Calu3 (cell line): Measurements from ENCODE around the gene GPLD1. TPM values are rescaled to one million over a fixed set of nuclear protein-coding genes. Genes with fewer than 3 reads are reported as not detected.

Experiments used
- BruUV-seq: library from RNA; stranded (reverse); fragments of 400-500 nt; replicated peaks from 2 replicates; lab custom pipeline; 2021; lab: Mats Ljungman, UMichigan
- CTCF ChIA-PET: fragments of 300-600 bp; sonication (Branson Sonifier 250); formaldehyde crosslinking; loops from one replicate; lab custom pipeline; 2022; ENCODE audit warnings: antibody characterized with exemption; lab: Charles Lee
- DNase-seq: peaks from one replicate; pipeline ENCODE4 v3.0.0; 2022
- H3K27ac Mint-ChIP-seq: one replicate; pipeline ENCODE4 v1.8.0; 2022; ENCODE audit warnings: mixed read lengths; ENCODE audit not compliant: unreplicated experiment
- H3K27me3 Mint-ChIP-seq: one replicate; pipeline ENCODE4 v1.8.0; 2022; ENCODE audit warnings: mixed read lengths; ENCODE audit not compliant: unreplicated experiment
- H3K36me3 Mint-ChIP-seq: one replicate; pipeline ENCODE4 v1.8.0; 2022; ENCODE audit warnings: mild to moderate bottlenecking, moderate library complexity, mixed read lengths; ENCODE audit not compliant: insufficient read depth, unreplicated experiment
- H3K4me1 Mint-ChIP-seq: one replicate; pipeline ENCODE4 v1.8.0; 2022; ENCODE audit warnings: mild to moderate bottlenecking, low read depth, mixed read lengths; ENCODE audit not compliant: unreplicated experiment
- H3K4me3 Mint-ChIP-seq: one replicate; pipeline ENCODE4 v1.8.0; 2022; ENCODE audit warnings: mild to moderate bottlenecking, low read depth, moderate library complexity, mixed read lengths; ENCODE audit not compliant: unreplicated experiment
- H3K9me3 Mint-ChIP-seq: one replicate; pipeline ENCODE4 v1.8.0; 2022; ENCODE audit warnings: low read depth, mixed read lengths; ENCODE audit not compliant: unreplicated experiment
- CTCF ChIP-seq: fragments of 200-600 bp; IDR thresholded peaks from one replicate; pipeline ENCODE4 v1.8.0; 2022; ENCODE audit warnings: antibody characterized with exemption; ENCODE audit not compliant: unreplicated experiment
- intact Hi-C: fragments of 100-400 bp; cut with micrococcal nuclease; formaldehyde crosslinking; loops from one replicate; pipeline ENCODE4 v1.10.0; 2022; ENCODE audit not compliant: unreplicated experiment
- total RNA-seq: library from RNA; stranded (reverse); gene quantifications from 2 replicates; pipeline ENCODE4 v1.2.3, GENCODE V29; 2022

The GPLD1 gene
- total RNA-seq, 1 experiment from 2014 or later: 3.5 TPM

GRCh38 chr6:24535210-24535609 lies 45.8 kb upstream of the GPLD1 start:
- TF ChIP-seq CTCF: no peak
- Mint-ChIP-seq H3K9me3 (no peaks in the 10 kb centered on the region), H3K4me3 (no peak overlapping the region), H3K27ac (no peak overlapping the region), H3K27me3 (no peaks in the 10 kb centered on the region), H3K4me1 (no peaks in the 10 kb centered on the region), H3K36me3 (no peaks in the 10 kb centered on the region)
- DNase-seq: no peak
- CTCF ChIA-PET: no interaction called here
- BruUV-seq: no TSS peak
- intact Hi-C loops: no loop called here

- intact Hi-C loops: no loop called here
- no peak for DNase-seq
- no peak overlapping the region for H3K4me3 Mint-ChIP-seq
- no peaks in the 10 kb centered on the region for H3K4me1 Mint-ChIP-seq
- no peaks in the 10 kb centered on the region for H3K9me3 Mint-ChIP-seq
- no peak for TF ChIP-seq CTCF
- no peaks in the 10 kb centered on the region for H3K36me3 Mint-ChIP-seq
- CTCF ChIA-PET: interaction anchor here (0.6 kb wide), 1 partner anchor 566 kb away, joined by 5 read pairs; no protein-coding TSS in a partner anchor
- H3K27ac Mint-ChIP-seq: no peak overlapping the region
- no TSS peak for BruUV-seq
- H3K27me3 Mint-ChIP-seq: no peaks in the 10 kb centered on the region
Observed at GRCh38 chr6:24534329-24534728, 45.0 kb upstream of the GPLD1 start.

GRCh38 chr6:24529985-24530384 lies 40.6 kb upstream of the GPLD1 start:
- CTCF ChIA-PET: interaction anchor here (0.6 kb wide), 2 partner anchors 151 to 461 kb away, joined by 3 to 4 read pairs; no protein-coding TSS in a partner anchor

GRCh38 chr6:24524805-24525204 lies 35.4 kb upstream of the GPLD1 start:
- H3K9me3 Mint-ChIP-seq: no peaks in the 10 kb centered on the region
- H3K36me3 Mint-ChIP-seq: no peaks in the 10 kb centered on the region
- peak; percentile 60 for DNase-seq
- intact Hi-C loops: loop anchor here (1.0 to 5.0 kb wide), 5 partner anchors 56 to 546 kb away; no protein-coding TSS in a partner anchor
- CTCF ChIA-PET: interaction anchor here (0.7 to 1.7 kb wide), 4 partner anchors 51 to 574 kb away, joined by 4 to 7 read pairs (median 6); no protein-coding TSS in a partner anchor
- no TSS peak for BruUV-seq
- H3K4me1 Mint-ChIP-seq: peaks cover 16% of the 10 kb centered on the region
- TF ChIP-seq CTCF: peak; percentile 77
- H3K4me3 Mint-ChIP-seq: no peak overlapping the region
- no peak overlapping the region for H3K27ac Mint-ChIP-seq
- no peaks in the 10 kb centered on the region for H3K27me3 Mint-ChIP-seq

More at GRCh38 chr6:24529985-24530384, 40.6 kb upstream of the GPLD1 start:
- BruUV-seq: no TSS peak
- no peaks in the 10 kb centered on the region for H3K36me3 Mint-ChIP-seq
- H3K27me3 Mint-ChIP-seq: no peaks in the 10 kb centered on the region
- no peaks in the 10 kb centered on the region for H3K9me3 Mint-ChIP-seq
- no peak for DNase-seq
- no peak for TF ChIP-seq CTCF
- intact Hi-C loops: no loop called here
- peaks cover 3% of the 10 kb centered on the region for H3K4me1 Mint-ChIP-seq
- H3K27ac Mint-ChIP-seq: no peak overlapping the region
- no peak overlapping the region for H3K4me3 Mint-ChIP-seq
